Mammary epithelial cell (primary cell): ENCODE measurements around the gene TFB2M.

ENCODE experiments used
- EZH2 ChIP-seq: IDR thresholded peaks from 2 replicates; pipeline ENCODE4 v1.6.1; 2012; ENCODE audit warnings: low read length, inconsistent platforms, borderline replicate concordance
- TF ChIP-seq, protein P1 (sequence below), 2 donors: IDR thresholded peaks in 1 of 2; conservative IDR thresholded peaks in 1 of 2; 2 replicates each; pipeline ENCODE4 v1.5.1; 2011 to 2012; ENCODE audit warnings: inconsistent platforms in 2 of 2, low read length in 2 of 2, mild to moderate bottlenecking in 2 of 2, control low read depth in 1 of 2, low read depth in 1 of 2; ENCODE audit not compliant: insufficient read depth in 1 of 2; ENCODE audit errors: extremely low read depth in 1 of 2

DNA sequence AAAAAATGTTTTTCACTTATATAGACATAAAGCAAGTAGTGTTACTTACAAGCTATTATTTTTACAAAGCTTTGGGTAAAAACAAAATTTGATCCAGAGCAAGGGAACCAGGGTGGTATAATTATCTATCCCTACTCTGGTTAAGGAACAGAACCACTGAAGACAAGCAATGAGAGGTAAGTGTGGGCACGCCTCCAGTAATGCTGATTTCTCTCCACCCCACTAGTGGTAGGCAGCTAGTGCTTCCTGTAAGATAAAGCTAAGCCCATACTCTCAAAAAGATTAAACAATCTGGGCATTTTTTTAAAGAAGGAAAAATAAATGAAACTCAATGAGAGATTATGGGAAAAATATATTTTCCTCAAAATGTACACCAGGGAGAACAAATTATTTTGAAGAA lies 22.1 kb downstream of the TFB2M start:
- no peak for TF ChIP-seq EZH2
- TF ChIP-seq, protein P1, sequence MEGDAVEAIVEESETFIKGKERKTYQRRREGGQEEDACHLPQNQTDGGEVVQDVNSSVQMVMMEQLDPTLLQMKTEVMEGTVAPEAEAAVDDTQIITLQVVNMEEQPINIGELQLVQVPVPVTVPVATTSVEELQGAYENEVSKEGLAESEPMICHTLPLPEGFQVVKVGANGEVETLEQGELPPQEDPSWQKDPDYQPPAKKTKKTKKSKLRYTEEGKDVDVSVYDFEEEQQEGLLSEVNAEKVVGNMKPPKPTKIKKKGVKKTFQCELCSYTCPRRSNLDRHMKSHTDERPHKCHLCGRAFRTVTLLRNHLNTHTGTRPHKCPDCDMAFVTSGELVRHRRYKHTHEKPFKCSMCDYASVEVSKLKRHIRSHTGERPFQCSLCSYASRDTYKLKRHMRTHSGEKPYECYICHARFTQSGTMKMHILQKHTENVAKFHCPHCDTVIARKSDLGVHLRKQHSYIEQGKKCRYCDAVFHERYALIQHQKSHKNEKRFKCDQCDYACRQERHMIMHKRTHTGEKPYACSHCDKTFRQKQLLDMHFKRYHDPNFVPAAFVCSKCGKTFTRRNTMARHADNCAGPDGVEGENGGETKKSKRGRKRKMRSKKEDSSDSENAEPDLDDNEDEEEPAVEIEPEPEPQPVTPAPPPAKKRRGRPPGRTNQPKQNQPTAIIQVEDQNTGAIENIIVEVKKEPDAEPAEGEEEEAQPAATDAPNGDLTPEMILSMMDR (conservative IDR thresholded peaks at IDR 0.05 in 1 of 2, IDR thresholded peaks at IDR 0.05 in 1 of 2; ENCODE audit: extremely low read depth in 1 of 2, insufficient read depth in 1 of 2, low read depth in 1 of 2, low read length in 2 of 2) = no peak
